Testis (tissue), 2 donors: ENCODE measurements around the gene FGF6.

Experiments
- POLR2A ChIP-seq: fragments of 450-650 bp; IDR thresholded peaks from one replicate; pipeline ENCODE4 v1.6.1; 2017; ENCODE audit warnings: antibody characterized with exemption, mild to moderate bottlenecking, moderate library complexity
- TF ChIP-seq, protein P1 (sequence below), 3 experiments: fragments of 450-650 bp in 2 of 3; fragments of 200-600 bp in 1 of 3; sonication (generic) in 1 of 3; IDR thresholded peaks; one replicate each; pipeline ENCODE4 v1.5.1; 2016 to 2019; ENCODE audit warnings: antibody characterized with exemption in 3 of 3, mild to moderate bottlenecking in 2 of 3, moderate library complexity in 1 of 3

DNA sequence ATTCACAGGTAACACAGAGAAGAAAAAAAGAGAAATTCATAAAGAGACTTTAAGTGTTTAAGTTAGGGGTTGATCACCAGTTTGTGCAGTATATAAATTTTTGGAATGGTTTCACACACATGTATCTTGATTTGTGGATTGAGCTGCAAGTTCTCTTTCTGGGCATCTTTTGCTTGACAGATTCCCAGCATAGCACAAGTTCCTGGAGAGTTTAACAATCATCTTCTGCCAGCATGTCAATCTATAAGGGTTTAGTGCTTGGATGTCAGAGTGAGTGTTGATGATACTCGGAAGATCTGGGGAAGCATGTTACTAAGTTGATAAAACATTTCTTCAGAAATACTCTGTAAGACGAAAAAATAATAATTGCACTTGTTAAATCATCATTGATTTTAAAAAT, 43.9 kb upstream of the FGF6 start:
- no peak for TF ChIP-seq POLR2A
- TF ChIP-seq, protein P1, sequence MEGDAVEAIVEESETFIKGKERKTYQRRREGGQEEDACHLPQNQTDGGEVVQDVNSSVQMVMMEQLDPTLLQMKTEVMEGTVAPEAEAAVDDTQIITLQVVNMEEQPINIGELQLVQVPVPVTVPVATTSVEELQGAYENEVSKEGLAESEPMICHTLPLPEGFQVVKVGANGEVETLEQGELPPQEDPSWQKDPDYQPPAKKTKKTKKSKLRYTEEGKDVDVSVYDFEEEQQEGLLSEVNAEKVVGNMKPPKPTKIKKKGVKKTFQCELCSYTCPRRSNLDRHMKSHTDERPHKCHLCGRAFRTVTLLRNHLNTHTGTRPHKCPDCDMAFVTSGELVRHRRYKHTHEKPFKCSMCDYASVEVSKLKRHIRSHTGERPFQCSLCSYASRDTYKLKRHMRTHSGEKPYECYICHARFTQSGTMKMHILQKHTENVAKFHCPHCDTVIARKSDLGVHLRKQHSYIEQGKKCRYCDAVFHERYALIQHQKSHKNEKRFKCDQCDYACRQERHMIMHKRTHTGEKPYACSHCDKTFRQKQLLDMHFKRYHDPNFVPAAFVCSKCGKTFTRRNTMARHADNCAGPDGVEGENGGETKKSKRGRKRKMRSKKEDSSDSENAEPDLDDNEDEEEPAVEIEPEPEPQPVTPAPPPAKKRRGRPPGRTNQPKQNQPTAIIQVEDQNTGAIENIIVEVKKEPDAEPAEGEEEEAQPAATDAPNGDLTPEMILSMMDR (IDR thresholded peaks at IDR 0.05), result no peak
